Peyer's patch (tissue), 4 donors: Measurements from ENCODE around the gene AK9.

Experiments
- POLR2A ChIP-seq, 2 donors: fragments of 450-650 bp; IDR thresholded peaks; one replicate each; pipeline ENCODE4 v1.5.1; 2017; ENCODE audit warnings: antibody characterized with exemption in 2 of 2, mild to moderate bottlenecking in 2 of 2, moderate library complexity in 2 of 2
- TF ChIP-seq, protein P1 (sequence below), 6 experiments: fragments of 450-650 bp in 4 of 6; fragments of 200-600 bp in 2 of 6; sonication (generic) in 1 of 6; IDR thresholded peaks; one replicate each; pipeline ENCODE4 v1.5.1; 2017 to 2019; ENCODE audit warnings: antibody characterized with exemption in 6 of 6, mild to moderate bottlenecking in 3 of 6, moderate library complexity in 1 of 6

DNA sequence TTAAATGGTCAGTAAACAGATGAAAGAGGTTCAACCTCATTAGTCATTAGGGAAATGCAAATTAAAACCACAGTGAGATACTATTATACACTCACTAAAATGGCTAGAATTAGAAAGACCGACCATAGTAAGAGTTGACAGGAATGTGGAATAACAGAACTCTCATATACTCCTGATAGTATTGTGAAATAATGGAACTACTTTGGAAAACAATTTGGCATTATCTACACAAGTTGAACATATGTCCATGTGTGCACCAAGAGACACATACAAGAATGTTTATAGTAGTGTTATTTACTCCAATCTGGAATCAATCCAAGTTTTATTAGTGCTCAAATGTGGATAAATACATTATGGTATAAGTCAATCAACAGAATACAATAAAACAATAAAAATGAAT lies 59.6 kb downstream of the AK9 start:
- TF ChIP-seq, protein P1, sequence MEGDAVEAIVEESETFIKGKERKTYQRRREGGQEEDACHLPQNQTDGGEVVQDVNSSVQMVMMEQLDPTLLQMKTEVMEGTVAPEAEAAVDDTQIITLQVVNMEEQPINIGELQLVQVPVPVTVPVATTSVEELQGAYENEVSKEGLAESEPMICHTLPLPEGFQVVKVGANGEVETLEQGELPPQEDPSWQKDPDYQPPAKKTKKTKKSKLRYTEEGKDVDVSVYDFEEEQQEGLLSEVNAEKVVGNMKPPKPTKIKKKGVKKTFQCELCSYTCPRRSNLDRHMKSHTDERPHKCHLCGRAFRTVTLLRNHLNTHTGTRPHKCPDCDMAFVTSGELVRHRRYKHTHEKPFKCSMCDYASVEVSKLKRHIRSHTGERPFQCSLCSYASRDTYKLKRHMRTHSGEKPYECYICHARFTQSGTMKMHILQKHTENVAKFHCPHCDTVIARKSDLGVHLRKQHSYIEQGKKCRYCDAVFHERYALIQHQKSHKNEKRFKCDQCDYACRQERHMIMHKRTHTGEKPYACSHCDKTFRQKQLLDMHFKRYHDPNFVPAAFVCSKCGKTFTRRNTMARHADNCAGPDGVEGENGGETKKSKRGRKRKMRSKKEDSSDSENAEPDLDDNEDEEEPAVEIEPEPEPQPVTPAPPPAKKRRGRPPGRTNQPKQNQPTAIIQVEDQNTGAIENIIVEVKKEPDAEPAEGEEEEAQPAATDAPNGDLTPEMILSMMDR (IDR thresholded peaks at IDR 0.05): no peak
- no peak for TF ChIP-seq POLR2A (IDR thresholded peaks at IDR 0.05)
